HL-60/S4 (cell line): ENCODE measurements around the gene ATP6V1G2.

Experiments
- in situ Hi-C: fragments of 300-500 bp; cut with MboI; formaldehyde crosslinking; loops from 2 replicates; pipeline ENCODE4 v1.14.3; 2022; ENCODE audit warnings: low sequenced_read_pairs

ATP6V1G2 gene

DNA sequence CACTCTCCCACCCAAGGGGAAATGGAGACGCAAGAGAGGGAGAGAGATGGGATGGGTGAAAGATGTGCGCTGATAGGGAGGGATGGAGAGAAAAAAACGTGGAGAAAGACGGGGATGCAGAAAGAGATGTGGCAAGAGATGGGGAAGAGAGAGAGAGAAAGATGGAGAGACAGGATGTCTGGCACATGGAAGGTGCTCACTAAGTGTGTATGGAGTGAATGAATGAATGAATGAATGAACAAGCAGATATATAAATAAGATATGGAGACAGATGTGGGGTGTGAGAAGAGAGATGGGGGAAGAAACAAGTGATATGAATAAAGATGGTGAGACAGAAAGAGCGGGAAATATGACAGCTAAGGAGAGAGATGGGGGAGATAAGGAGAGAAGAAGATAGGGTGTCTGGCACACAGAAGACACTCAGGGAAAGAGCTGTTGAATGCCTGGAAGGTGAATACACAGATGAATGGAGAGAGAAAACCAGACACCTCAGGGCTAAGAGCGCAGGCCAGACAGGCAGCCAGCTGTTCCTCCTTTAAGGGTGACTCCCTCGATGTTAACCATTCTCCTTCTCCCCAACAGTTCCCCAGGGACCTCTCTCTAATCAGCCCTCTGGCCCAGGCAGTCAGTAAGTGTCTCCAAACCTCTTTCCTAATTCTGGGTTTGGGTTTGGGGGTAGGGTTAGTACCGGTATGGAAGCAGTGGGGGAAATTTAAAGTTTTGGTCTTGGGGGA lies 29.7 kb upstream of the ATP6V1G2 start:
- in situ Hi-C loops = no loop called here

- in situ Hi-C loops = no loop called here
Measured at GRCh38 chr6:31575335-31575901, 29.0 kb upstream of the ATP6V1G2 start, which contains the start of gene TNF. Gene TNF (plus strand): TSS chr6:31575565. CDS start chr6:31575742, 177 bp downstream.

- in situ Hi-C loops = no loop called here
Measured at GRCh38 chr6:31574106-31575061, 28.0 kb upstream of the ATP6V1G2 start.

DNA sequence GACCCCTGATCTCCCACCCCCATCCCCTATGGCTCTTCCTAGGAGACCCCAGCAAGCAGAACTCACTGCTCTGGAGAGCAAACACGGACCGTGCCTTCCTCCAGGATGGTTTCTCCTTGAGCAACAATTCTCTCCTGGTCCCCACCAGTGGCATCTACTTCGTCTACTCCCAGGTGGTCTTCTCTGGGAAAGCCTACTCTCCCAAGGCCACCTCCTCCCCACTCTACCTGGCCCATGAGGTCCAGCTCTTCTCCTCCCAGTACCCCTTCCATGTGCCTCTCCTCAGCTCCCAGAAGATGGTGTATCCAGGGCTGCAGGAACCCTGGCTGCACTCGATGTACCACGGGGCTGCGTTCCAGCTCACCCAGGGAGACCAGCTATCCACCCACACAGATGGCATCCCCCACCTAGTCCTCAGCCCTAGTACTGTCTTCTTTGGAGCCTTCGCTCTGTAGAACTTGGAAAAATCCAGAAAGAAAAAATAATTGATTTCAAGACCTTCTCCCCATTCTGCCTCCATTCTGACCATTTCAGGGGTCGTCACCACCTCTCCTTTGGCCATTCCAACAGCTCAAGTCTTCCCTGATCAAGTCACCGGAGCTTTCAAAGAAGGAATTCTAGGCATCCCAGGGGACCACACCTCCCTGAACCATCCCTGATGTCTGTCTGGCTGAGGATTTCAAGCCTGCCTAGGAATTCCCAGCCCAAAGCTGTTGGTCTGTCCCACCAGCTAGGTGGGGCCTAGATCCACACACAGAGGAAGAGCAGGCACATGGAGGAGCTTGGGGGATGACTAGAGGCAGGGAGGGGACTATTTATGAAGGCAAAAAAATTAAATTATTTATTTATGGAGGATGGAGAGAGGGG lies 27.1 kb upstream of the ATP6V1G2 start:
- in situ Hi-C loops = no loop called here

- in situ Hi-C loops = no loop called here
Measured at GRCh38 chr6:31572041-31572911, 25.9 kb upstream of the ATP6V1G2 start, which contains the start of gene LTA. Gene LTA (plus strand): TSS chr6:31572289. CDS start chr6:31572743, 454 bp downstream.

DNA sequence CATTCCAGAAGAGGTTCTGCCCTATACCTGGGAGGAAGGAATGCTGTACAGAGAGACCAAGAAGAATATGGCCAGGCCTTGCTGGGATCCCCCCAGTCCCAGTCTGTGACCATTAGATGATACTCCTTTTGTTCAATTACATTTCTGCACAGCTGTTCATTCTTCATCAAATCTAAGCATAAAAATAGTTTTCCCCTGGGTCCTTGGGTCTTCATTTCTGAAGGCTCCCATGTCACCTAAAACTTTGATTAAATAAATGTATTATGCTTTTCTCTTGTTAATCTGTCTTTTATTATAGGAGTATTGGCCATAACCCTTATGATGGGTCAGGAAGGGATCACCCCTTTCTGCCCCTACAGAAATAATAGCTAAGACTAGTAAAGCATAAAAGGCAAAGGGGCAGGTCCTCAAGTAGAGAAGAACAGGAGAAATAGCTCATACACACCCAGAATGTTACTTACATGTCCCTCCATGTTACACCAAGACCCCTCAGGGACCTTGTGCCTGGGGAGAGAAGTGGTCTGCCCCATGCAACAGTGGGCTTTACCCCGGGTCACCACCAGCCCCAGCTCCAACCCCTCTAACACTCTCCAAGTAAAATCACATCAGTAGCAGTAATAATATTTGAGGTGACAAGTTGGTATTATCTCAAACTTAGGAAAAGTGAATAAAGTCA lies 23.6 kb upstream of the ATP6V1G2 start:
- in situ Hi-C loops = no loop called here

DNA sequence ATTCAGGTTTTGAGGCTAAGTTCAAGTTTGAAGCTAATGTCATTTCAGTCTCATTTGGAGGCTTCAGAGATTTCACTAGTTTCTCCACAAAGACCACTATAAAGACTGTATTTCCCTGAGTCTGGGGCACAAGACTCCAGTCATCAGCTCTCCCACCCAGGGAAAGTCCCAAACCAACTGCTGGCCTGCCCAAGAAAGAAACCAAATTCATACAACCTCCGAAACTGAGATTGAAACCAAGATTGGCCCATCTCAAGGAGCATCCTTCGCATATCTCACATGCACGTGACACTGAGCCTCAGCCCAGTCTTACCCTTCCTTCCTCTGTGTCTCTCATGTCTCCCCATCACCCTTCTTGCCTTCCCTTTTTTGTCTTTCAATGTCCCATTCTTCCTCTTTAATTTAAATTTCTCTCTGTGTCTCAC lies 22.1 kb upstream of the ATP6V1G2 start:
- in situ Hi-C loops = no loop called here

GRCh38 chr6:31567531-31568370 lies 21.3 kb upstream of the ATP6V1G2 start:
- in situ Hi-C loops = no loop called here

GRCh38 chr6:31560697-31561058 lies 14.3 kb upstream of the ATP6V1G2 start:
- in situ Hi-C loops = no loop called here

DNA sequence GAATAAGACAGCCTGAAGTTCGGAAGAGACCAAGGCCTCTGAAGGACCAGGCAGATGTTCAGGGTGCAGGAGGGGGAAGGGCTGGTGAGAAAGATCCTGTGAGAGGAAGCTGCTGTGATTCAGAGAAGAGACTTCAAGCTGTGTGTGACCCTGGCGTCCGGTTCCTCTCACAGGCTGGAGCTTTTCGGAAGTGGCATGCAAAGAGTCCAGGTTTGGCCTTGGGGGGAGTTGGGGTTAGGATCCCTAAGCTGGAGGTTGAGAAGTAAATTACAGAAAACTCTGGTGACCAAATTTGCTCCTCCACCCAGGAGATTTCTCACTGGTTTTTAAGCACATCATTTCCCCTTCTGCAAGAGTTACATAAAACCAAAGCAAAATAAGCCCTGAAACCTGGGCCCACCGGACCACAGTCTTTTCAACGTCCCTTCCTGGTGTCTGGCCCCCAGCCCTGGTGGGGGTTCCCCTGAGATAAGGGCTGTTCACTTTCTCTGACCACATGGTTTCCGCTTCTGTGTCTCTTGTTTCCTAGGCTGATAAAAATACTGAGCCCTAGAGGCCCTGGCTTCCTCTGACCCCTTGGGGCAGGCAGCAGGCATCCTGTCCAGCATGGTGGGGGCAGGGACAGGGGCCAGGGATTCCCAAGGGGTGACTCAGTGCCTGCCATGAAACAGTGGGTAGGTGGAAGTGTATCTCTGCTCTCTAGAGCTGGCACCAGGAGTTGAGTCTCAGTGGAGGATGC lies 13.7 kb upstream of the ATP6V1G2 start:
- in situ Hi-C loops = no loop called here

DNA sequence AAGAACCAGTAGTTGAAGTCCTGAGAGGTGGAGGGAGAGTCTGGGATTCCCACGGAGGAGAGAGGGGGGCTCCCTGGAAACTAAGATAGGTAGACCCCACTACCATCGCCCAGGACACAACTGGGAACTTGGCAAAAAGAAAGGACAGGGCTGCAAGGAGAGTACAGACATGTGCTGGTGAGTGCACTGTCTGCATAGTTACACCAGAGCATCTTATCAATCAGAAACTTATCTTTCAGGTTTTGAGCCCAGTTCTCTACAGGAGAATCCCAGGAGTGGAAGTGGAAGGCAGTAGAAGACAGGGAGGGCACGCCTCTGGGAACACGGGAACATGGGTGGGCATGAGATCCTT lies 13.2 kb upstream of the ATP6V1G2 start:
- in situ Hi-C loops = no loop called here

GRCh38 chr6:31558631-31559500 lies 12.5 kb upstream of the ATP6V1G2 start:
- in situ Hi-C loops = no loop called here

DNA sequence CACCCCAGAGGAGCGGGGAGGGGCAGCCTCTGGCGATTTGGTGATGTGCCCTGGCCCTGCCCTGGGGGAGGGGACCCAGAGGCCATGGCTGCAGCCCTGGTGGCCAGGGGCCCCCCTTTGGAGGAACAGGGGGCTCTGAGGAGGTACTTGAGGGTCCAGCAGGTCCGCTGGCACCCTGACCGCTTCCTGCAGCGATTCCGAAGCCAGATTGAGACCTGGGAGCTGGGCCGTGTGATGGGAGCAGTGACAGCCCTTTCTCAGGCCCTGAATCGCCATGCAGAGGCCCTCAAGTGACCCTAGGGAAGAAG lies 11.9 kb upstream of the ATP6V1G2 start:
- in situ Hi-C loops = no loop called here

GRCh38 chr6:31557443-31558317 lies 11.3 kb upstream of the ATP6V1G2 start:
- in situ Hi-C loops = no loop called here

- in situ Hi-C loops = no loop called here
Measured at GRCh38 chr6:31556307-31556706, 9.9 kb upstream of the ATP6V1G2 start.

DNA sequence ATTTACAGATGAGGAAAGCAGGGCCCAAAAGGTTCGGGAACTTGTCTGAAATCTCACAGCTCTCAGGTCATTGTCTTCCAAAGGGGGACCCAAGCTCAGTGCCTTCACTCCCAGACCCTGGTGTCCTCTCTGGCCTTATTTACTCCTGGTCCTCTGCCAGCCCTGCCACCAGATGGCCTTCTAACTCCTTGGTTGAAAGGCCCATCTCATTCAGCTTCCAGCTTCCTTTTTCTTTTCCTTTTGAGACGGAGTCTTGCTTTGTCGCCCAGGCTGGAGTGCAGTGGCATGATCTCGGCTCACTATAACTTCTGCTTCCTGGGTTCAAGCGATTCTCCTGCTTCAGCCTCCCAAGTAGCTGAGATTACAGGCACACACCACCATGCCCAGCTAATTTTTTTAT lies 5.0 kb upstream of the ATP6V1G2 start:
- in situ Hi-C loops = loop anchor here (5.0 kb wide), 1 partner anchor 46 kb away; no protein-coding TSS in a partner anchor
